Stimulated activated CD8-positive, alpha-beta memory T cell treated with anti-CD3 and anti-CD28 coated beads, Interleukin-2, amount 100 ng/mL, for 48 hours (primary cell): ENCODE results near the gene TMEM186.
"Not testable (repeated sequence)": the region's sequence is repeated elsewhere in the genome, so short reads cannot be mapped to it uniquely, and the experiment has no call there.

Experiments used
- DNase-seq, 2 donors: peaks; one replicate each; pipeline ENCODE4 v3.0.0-alpha.2; 2020; ENCODE audit warnings: low read depth in 2 of 2

Gene TMEM186

DNA sequence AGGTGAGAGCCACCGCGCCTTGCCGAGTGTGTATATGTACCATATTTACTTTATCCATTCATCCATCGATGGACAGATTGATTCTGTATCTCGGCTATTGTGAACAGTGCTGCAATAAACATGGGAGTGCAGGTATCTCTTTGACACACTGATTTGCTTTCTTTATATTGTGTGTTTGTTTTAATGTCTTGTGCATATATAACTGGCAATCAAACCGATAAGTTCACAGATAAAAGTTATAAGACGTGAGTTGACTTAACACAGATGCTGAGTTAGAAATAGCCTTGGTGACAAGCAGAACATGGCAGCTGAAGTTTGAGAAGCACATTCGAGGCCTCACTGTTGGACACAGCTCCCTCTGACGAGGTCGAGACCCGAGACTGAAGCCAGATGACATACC, 23.2 kb downstream of the TMEM186 start:
- no peak for DNase-seq

DNA sequence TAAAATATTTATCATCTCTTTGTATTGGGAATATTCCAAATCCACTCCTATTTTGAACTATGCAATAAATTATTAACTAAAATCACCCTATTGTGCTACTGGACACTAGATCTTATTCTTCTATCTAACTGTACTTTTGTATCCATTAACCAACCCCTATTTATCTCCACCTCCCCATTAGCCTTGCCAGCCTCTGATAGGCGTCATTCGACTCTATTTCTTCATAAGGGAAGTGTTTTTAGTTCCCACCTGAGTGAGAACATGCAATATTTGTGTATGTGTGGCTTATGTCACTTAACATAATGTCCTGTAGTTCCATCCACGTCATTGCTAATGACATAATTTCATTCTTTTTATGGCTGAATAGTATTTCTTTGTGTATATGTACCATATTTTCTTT, 23.9 kb downstream of the TMEM186 start:
- DNase-seq = no peak

DNA sequence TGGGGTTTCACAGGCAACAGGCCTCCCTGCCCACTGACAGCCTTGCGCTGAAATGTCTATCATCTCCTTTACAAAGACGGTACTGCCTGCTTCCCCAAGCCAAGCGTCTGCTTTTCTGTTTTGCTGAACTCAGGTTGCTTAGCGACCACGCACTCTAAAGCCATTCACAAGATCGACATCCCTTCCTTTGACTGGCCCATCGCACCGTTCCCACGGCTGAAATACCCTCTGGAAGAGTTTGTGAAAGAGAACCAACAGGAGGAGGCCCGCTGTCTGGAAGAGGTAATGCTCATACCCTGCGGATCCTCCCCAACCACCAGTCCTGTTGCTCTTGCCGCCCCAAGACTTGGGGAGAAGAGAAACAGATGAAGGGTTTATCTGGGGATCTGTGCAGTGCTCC, 28.7 kb downstream of the TMEM186 start:
- DNase-seq = no peak

DNA sequence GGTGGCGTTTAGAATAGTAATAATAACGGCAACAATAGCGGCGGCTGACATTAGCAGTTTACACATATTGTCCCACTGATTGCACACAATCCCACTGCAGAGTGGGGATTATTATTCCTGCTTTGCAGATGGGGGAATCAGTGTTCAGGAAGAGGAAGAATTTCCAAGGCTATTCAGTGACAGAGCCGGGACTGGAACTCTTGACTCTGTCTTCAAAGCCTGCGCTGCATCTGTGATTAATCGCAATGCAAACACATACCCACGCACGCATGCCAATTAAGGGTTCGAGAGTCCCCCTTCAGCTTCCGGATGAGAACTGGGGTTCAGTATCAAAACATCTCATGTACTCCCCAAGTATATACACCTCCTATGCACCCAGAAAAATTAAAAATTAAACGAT, 29.2 kb downstream of the TMEM186 start:
- DNase-seq = no peak

DNA sequence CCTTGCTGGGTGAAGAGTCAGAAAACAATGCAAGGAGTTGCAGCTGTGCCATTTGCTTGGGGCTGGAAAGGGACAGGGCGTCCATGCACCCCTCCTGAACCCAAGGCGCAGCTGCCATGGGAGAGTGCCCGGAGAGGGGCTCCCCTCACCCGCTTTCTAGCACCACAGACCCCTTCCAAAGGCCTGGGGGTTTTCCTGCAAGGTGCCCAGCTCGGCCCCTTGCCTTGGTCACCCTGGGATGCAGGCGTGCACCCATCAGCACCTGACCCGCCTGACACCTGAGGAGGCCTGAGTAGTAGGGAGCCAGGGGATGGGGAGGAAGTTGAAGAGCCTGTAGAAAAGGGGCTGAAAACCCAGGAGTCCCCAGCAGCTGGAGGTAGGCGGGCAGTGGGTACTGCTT, 30.3 kb downstream of the TMEM186 start:
- no peak for DNase-seq

DNA sequence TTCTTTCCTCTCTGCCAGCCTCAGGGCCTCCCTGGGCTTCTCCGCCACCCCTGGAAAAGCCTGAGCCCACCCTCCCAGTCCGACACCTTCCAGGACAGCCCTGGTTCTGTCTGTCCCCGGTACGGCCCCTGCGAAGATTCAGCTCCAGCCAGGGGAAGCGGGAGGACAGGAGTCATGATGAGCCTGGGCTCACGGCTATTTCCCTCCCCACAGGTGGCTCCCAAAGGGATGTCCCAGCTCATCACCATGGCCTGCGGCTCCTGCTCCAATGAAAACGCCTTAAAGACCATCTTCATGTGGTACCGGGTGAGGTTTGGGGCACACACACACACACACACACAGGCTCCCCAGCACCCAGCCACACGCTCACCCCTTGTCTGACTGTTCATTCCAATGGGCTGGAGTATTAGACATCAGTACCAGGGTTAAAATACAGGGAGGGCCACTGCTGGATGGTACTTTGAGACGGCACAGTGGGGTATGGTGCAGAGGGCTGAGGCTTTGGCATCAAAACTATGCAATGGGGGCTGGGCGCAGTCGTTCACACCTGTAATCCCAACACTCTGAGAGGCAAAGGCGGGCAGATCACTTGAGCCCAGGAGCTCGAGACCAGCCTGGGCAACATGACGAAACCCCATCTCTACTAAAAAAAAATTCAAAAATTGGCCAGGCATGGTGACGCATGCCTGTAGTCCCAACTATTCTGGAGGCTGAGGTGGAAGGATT, 32.8 kb downstream of the TMEM186 start:
- no peak for DNase-seq

DNA sequence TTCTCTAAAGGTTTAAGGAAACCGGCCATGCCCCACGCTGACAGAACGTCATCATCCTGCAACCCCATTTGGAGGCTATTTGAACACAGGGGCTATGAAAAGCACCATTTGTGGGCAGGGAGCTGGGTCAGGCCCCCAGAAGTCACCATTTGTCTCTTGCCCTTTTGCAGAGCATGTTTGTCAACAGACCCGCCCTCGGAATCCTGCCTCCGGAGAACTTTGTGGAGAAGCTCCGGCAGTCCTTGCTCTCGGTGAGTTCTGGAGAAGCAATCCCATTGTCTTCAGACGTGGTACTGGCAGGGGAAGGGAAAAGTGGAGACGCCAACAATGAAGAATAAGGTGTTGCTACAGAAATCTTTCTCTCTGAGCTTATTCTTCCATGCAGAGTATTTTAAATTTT, 33.5 kb downstream of the TMEM186 start:
- no peak for DNase-seq

DNA sequence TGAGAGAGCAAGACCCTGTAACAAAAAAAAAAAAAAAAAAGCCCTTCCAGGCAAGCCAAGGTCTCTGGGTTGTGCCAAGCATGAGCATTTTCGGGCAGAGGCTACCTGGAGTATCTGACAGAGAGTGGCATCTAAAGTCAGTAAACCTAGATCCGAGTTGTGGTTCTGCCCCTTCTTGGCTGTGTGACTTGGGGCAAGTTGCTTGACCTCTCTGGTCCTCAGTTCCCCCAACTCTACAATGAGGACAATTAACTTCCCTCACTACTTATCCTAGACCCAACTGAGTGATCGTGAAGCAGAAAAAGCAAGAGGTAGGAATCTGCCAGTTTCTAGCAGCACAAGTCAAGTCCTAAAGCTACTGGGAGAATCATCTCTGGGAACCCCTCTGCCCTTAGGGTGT, 34.4 kb downstream of the TMEM186 start:
- DNase-seq = no peak

DNA sequence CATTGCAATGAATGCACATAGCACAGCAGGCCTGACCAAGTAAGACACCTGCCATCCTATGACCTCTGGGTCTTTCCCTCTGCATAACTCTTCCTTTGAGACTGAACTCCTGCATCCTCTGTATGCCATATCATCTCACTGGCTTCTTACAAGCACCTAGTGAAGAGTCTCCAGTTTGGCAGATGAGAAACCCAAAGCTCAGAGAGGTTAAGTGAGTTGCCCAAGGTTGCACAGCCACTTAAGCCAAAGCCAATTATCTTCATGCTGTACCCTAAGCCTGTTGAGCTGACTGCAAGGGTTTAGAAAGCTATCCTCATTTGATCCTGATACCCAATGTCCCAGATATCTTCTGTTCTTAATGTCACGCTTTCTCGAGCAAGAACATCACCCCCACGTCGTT, 35.2 kb downstream of the TMEM186 start:
- DNase-seq = no peak

DNA sequence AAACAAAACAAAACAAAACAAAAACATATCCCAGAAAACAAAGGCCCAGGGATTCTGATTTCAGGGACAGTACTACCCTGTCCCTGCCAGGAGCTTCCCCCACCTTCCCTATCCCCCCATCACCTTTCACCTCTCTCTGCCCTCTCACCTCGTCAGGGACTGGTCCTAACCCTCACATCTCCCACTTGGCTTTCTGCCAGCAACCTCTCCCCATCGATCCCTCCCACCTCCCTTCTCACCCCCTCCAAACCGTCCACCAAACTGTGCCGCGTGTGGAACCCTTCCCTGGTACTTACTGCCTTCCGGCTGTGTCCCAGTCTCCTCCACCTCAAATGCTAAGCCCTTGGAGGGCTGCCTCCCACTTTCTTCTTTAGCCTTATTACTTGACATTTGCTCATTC, 36.4 kb downstream of the TMEM186 start:
- DNase-seq = no peak

DNA sequence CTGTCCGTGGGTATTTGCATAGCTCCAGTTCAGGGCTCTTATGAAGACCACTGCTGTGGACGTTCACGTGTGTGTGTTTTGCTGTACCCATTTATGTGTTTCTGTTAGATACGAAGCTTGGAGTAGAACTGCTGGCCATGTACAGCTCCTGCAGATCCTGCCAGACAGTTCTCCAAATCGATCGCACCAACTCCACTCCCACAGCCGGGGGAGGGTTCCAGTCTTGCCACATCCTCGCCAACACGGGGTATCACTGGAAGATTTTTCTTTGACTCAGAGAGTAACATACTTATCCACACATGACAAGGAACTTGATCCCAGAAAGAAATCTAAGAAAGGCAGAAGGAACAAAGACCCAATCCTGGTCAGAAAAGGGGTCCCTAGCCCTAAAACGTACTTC, 37.4 kb downstream of the TMEM186 start:
- DNase-seq = no peak

DNA sequence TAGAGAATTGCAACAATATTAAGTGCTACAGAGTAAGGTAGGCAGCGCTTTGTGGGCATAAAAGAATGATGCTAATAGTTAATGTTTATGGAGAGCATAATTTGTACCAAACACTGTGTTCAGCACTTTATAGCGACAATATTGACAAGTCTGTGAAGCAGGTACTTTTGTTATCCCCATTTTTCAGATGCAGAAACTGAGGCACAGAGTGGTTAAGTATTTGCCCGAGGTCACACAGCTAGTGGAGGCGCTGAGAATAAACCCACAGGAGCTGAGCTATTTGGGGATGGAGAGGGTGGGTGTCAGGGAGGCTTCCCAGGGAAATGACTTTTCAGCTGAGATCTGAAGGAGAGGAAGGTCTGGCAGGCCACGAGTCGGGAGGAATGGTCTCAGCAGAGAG, 39.4 kb downstream of the TMEM186 start:
- DNase-seq = no peak

DNA sequence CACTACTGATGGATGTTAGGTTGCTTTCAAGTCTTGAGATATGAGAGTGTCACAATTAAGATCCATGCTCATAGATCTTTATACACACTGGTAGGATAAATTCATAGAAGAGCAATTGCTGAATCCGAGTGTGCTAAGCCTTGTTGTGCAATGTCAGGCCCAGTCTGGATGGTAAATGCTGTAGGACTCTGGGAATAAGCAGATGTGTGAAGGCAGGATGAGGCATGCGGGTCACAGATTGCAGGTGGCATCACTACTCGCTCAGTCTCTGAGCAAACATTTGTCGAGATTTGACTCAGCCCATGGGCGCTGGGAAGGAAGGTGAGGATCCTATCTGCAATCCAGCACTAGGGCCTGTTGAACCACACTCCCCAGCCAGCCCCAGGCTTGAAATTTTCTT, 40.7 kb downstream of the TMEM186 start:
- no peak for DNase-seq

DNA sequence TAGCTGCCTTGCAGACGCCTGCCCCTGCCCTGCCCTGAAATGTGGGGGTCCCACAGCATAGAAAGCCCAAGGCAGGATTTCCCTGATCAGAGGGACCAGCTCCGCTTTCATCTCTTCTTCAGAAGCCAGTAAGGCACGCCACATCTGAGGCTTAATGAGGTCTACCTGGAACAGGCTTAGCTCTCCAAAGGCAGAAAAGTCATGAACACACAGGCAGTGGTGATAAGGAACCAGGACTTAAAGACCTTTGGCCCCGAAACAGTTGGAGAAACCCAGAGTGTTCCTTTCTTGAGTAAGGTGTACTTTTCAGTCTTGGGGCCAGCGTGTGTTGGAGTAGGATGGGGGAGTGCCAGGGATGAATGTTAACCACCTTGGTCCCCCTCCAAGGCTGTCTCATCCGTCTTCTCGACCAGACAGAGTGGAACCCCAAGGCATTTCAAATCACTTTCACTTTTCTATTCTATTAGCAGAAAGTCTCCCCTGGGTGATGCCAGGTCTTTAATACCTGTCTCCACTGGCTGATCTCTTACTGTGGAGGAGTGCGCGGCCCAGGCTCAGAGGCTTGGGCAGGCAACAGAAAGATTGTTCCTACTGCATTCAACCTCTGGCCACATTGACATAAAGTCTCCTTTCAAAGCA, 43.9 kb downstream of the TMEM186 start:
- no peak for DNase-seq

DNA sequence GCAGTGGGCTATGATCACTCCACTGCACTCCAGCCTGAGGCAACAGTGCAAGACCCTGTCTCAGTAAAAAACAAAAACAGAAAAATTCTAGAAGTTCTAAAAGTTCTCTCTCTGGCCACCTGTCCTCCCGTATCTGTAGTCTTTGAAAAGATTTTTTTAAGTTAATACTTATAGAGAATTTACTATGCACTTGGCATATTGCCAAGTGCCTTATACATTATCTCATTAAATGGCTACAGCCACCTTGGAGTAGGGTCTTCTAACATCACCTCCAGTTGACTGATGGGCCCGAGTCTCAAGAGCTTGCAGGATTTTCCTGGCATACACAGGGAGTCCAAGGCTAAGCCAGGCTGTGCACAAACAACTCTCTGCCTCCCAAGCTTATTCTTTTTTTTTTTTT, 44.7 kb downstream of the TMEM186 start:
- no peak for DNase-seq

DNA sequence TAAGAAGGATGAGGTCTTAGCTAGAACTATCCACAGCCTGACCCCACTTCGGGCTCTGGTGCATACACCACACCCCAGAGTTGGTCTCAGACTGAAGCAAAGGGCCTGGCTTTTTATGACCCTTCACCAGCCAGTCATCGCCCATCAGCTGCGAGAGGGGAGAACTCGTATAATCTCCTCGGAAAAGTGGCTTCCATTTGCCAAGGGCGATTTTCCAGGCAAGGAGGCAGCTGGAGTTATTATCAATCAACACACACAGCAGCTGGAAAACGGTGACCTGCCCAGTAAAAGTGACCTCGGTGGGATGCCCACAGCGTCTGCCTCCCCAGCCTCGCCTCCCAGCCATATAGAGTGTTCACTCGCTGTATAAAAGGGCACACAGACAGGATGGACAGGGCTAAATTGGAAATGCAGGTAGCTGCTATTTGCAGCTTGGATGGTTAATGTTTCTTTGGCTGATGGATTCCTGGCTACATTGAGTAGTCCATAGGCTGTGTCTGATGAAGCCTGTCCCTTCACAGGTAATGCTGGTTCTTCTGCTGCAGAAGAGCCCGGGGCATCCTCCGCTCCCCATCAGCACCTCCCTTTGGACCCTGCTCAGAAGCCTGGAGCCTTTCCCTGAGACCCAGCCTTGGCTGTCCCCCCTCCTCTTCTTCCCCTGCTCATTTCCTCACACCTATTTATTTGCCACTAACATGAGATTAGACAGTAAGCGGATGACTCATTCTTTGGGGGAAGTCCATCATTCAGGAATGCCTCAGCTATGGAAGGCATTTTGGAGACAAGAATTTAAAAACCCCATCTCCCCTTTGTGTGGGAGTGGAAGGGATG, 45.7 kb downstream of the TMEM186 start:
- no peak for DNase-seq

DNA sequence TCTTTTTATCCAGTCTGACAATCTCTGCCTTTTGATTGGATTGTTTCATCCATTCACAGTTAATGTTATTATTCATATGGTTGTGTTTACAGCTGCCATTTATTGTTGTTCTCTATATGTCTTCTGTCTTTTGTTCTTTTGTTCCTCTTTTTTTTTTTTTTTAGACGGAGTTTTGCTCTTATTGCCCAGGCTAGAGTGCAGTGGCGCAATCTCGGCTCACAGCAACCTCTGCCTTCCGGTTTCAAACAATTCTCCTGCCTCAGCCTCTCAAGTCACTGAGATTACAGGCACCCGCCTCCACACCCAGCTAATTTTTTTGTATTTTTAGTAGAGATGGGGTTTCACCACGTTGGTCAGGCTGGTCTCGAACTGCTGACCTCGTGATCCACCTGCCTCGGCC, 48.5 kb downstream of the TMEM186 start:
- DNase-seq = not testable (repeated sequence)
